ENCODE data around the gene ZER1. TPM values are rescaled to one million over a fixed set of nuclear protein-coding genes. Genes with fewer than 3 reads are reported as not detected.

ZER1 gene
- polyA plus RNA-seq, 1 donor from 2014 or later, result 30.6 TPM

- Histone ChIP-seq H3K27me3 (ENCODE audit: insufficient read depth, low read depth, low read length) (no peaks in the 10 kb centered on the region), H3F3A (ENCODE audit: insufficient read depth, low read length, poor library complexity, severe bottlenecking) (no peaks in the 10 kb centered on the region), H4K20me1 (ENCODE audit: insufficient read depth) (no peaks in the 10 kb centered on the region), H3K79me2 (replicated peaks; ENCODE audit: insufficient read depth, low read length) (no peaks in the 10 kb centered on the region), H3K36me3 (ENCODE audit: insufficient read depth, low read length) (no peaks in the 10 kb centered on the region), H3K4me3 (ENCODE audit: low read length) (no peak overlapping the region), H2AFZ (ENCODE audit: low read depth, low read length) (no peak overlapping the region), H3K9me3 (ENCODE audit: low read length) (no peaks in the 10 kb centered on the region), H3K4me2 (ENCODE audit: low read length) (no peak overlapping the region), H3K27ac (ENCODE audit: low read length) (no peak overlapping the region), H3K9me2 (ENCODE audit: insufficient read depth, low read length) (no peaks in the 10 kb centered on the region), H3K9ac (ENCODE audit: low read length) (no peak overlapping the region)
- TF ChIP-seq TAF1 (IDR thresholded peaks at IDR 0.05; ENCODE audit: low read depth), result no peak
- no peak for TF ChIP-seq POLR2AphosphoS5 (IDR thresholded peaks at IDR 0.05)
- TF ChIP-seq REST (IDR thresholded peaks at IDR 0.05; ENCODE audit: borderline replicate concordance), result no peak
- TF ChIP-seq CTCF (IDR thresholded peaks at IDR 0.05; ENCODE audit: poor library complexity, severe bottlenecking), result no peak
- TF ChIP-seq EZH2 (IDR thresholded peaks at IDR 0.05; ENCODE audit: borderline replicate concordance, insufficient read depth, low read length, poor library complexity, severe bottlenecking), result no peak
- no peak for TF ChIP-seq SMC3 (conservative IDR thresholded peaks at IDR 0.05; ENCODE audit: poor library complexity)
- no peak for TF ChIP-seq EP300 (conservative IDR thresholded peaks at IDR 0.05; ENCODE audit: poor library complexity, severe bottlenecking)
- no peak for TF ChIP-seq RAD21 (conservative IDR thresholded peaks at IDR 0.05)
- no peak for TF ChIP-seq MXI1 (conservative IDR thresholded peaks at IDR 0.05; ENCODE audit: poor library complexity, severe bottlenecking)
These were observed 24.5 kb downstream of the ZER1 start for GRCh38 chr9:128747241-128747640.

GRCh38 chr9:128743421-128743820 lies 28.3 kb downstream of the ZER1 start:
- Histone ChIP-seq H3F3A (ENCODE audit: insufficient read depth, low read length, poor library complexity, severe bottlenecking) (no peaks in the 10 kb centered on the region), H3K4me2 (ENCODE audit: low read length) (no peak overlapping the region), H4K20me1 (ENCODE audit: insufficient read depth) (no peaks in the 10 kb centered on the region), H2AFZ (ENCODE audit: low read depth, low read length) (no peak overlapping the region), H3K9me2 (ENCODE audit: insufficient read depth, low read length) (no peaks in the 10 kb centered on the region), H3K36me3 (ENCODE audit: insufficient read depth, low read length) (no peaks in the 10 kb centered on the region), H3K27me3 (ENCODE audit: insufficient read depth, low read depth, low read length) (no peaks in the 10 kb centered on the region), H3K9ac (ENCODE audit: low read length) (no peak overlapping the region), H3K27ac (ENCODE audit: low read length) (no peak overlapping the region), H3K9me3 (ENCODE audit: low read length) (no peaks in the 10 kb centered on the region), H3K4me3 (ENCODE audit: low read length) (no peak overlapping the region), H3K79me2 (replicated peaks; ENCODE audit: insufficient read depth, low read length) (no peaks in the 10 kb centered on the region)
- no peak for TF ChIP-seq EP300 (conservative IDR thresholded peaks at IDR 0.05; ENCODE audit: poor library complexity, severe bottlenecking)

- TF ChIP-seq CTCF (IDR thresholded peaks at IDR 0.05; ENCODE audit: poor library complexity, severe bottlenecking), result no peak
- TF ChIP-seq SMC3 (conservative IDR thresholded peaks at IDR 0.05; ENCODE audit: poor library complexity), result no peak
- TF ChIP-seq POLR2AphosphoS5 (IDR thresholded peaks at IDR 0.05), result no peak
- TF ChIP-seq TAF1 (IDR thresholded peaks at IDR 0.05; ENCODE audit: low read depth), result no peak
- TF ChIP-seq REST (IDR thresholded peaks at IDR 0.05; ENCODE audit: borderline replicate concordance), result no peak
- no peak for TF ChIP-seq MXI1 (conservative IDR thresholded peaks at IDR 0.05; ENCODE audit: poor library complexity, severe bottlenecking)
- H3K36me3 ChIP-seq (ENCODE audit: insufficient read depth, low read length), result no peaks in the 10 kb centered on the region
- H4K20me1 ChIP-seq (ENCODE audit: insufficient read depth), result no peaks in the 10 kb centered on the region
These were observed 29.3 kb downstream of the ZER1 start for GRCh38 chr9:128742401-128742800.

More at GRCh38 chr9:128742401-128742800, 29.3 kb downstream of the ZER1 start:
- no peak overlapping the region for H3K4me2 ChIP-seq (ENCODE audit: low read length)
- H3K9me2 ChIP-seq (ENCODE audit: insufficient read depth, low read length), result no peaks in the 10 kb centered on the region
- H3K4me3 ChIP-seq (ENCODE audit: low read length), result no peak overlapping the region
- no peaks in the 10 kb centered on the region for H3K9me3 ChIP-seq (ENCODE audit: low read length)
- no peaks in the 10 kb centered on the region for H3K27me3 ChIP-seq (ENCODE audit: insufficient read depth, low read depth, low read length)
- no peaks in the 10 kb centered on the region for H3K79me2 ChIP-seq (replicated peaks; ENCODE audit: insufficient read depth, low read length)
- no peak overlapping the region for H2AFZ ChIP-seq (ENCODE audit: low read depth, low read length)
- H3K9ac ChIP-seq (ENCODE audit: low read length), result no peak overlapping the region
- no peaks in the 10 kb centered on the region for H3F3A ChIP-seq (ENCODE audit: insufficient read depth, low read length, poor library complexity, severe bottlenecking)
- no peak overlapping the region for H3K27ac ChIP-seq (ENCODE audit: low read length)

Data from neural cell (in vitro differentiated cells).